Stimulated activated CD8-positive, alpha-beta memory T cell treated with anti-CD3 and anti-CD28 coated beads, Interleukin-12 subunit alpha, Interleukin-12 subunit beta, amount 100 ng/mL, for 24 hours (primary cell): ENCODE results near the gene ELMO3.

Source experiments
- DNase-seq: peaks from one replicate; pipeline ENCODE4 v3.0.0-alpha.2; 2020; ENCODE audit errors: extremely low read depth

The ELMO3 gene

GRCh38 chr16:67242138-67242730 is 43.3 kb downstream of the ELMO3 start:
- DNase-seq, result no peak

GRCh38 chr16:67243481-67243880 is 44.5 kb downstream of the ELMO3 start:
- no peak for DNase-seq

- peak; percentile 65 for DNase-seq
Observed at GRCh38 chr16:67244387-67245185, 45.7 kb downstream of the ELMO3 start.

GRCh38 chr16:67245186-67245585 is 46.3 kb downstream of the ELMO3 start:
- no peak for DNase-seq

- no peak for DNase-seq
Observed at GRCh38 chr16:67245674-67246080, 46.7 kb downstream of the ELMO3 start.

GRCh38 chr16:67246081-67246755 is 47.3 kb downstream of the ELMO3 start:
- DNase-seq, result no peak

GRCh38 chr16:67246756-67247191 is 47.8 kb downstream of the ELMO3 start:
- no peak for DNase-seq

- DNase-seq, result peak; percentile 94
Observed at GRCh38 chr16:67247192-67248072, 48.5 kb downstream of the ELMO3 start, which contains the start of gene FHOD1. TSS of gene FHOD1 (minus strand) at chr16:67247481. CDS start at chr16:67247410, 71 bp downstream.

GRCh38 chr16:67248073-67248400 is 49.1 kb downstream of the ELMO3 start:
- DNase-seq, result no peak

- DNase-seq, result no peak
Observed at GRCh38 chr16:67248401-67249177, 49.7 kb downstream of the ELMO3 start, which contains the start of gene SLC9A5. TSS of gene SLC9A5 (plus strand) at chr16:67248979. CDS start at chr16:67249015, 36 bp downstream.

GRCh38 chr16:67249178-67250044 is 50.5 kb downstream of the ELMO3 start:
- no peak for DNase-seq

GRCh38 chr16:67250045-67250327 is 51.1 kb downstream of the ELMO3 start:
- DNase-seq, result no peak

- DNase-seq, result no peak
Observed at GRCh38 chr16:67252609-67253497, 53.9 kb downstream of the ELMO3 start.
